PC-9 (cell line): ENCODE results near the gene PLEKHA6. TPM values are rescaled to one million over a fixed set of nuclear protein-coding genes. Genes with fewer than 3 reads are reported as not detected.

Experiments
- BruUV-seq: library from RNA; stranded (reverse); fragments of 400-500 nt; replicated peaks from 2 replicates; lab custom pipeline; 2021; lab: Mats Ljungman, UMichigan
- CTCF ChIA-PET: fragments of 300-600 bp; sonication (Branson Sonifier 250); formaldehyde crosslinking; loops from one replicate; lab custom pipeline; 2022; ENCODE audit warnings: antibody characterized with exemption; lab: Charles Lee
- POLR2A ChIA-PET: fragments of 300-600 bp; sonication (Branson Sonifier 250); formaldehyde crosslinking; loops from one replicate; lab custom pipeline; 2022; ENCODE audit warnings: antibody characterized with exemption; ENCODE audit not compliant: unreplicated experiment; lab: Charles Lee
- DNase-seq, 2 experiments: peaks; one replicate each; pipeline versions ENCODE4 v3.0.0 to v3.0.0-alpha.2; 2015 to 2022; ENCODE audit warnings: mixed read lengths in 1 of 2
- H2AFZ ChIP-seq: fragments of 200-600 bp; sonication (generic); 2 replicates; pipeline ENCODE4 v1.8.1; 2017; ENCODE audit warnings: antibody characterized with exemption
- H3F3A ChIP-seq: fragments of 200-600 bp; sonication (generic); 2 replicates; pipeline ENCODE4 v1.8.1; 2017; ENCODE audit warnings: antibody characterized with exemption, mild to moderate bottlenecking, low read depth; ENCODE audit not compliant: insufficient read depth
- H3K27ac ChIP-seq: fragments of 200-600 bp; sonication (generic); 2 replicates; pipeline ENCODE4 v1.6.1; 2016; ENCODE audit warnings: mixed run types
- H3K27me3 ChIP-seq: fragments of 200-600 bp; sonication (generic); 2 replicates; pipeline ENCODE4 v1.6.1; 2016; ENCODE audit warnings: low read depth, mixed run types; ENCODE audit not compliant: insufficient read depth
- H3K36me3 ChIP-seq: fragments of 200-600 bp; sonication (generic); 2 replicates; pipeline ENCODE4 v1.6.1; 2016; ENCODE audit warnings: low read depth, mixed run types
- H3K4me1 ChIP-seq: fragments of 200-600 bp; sonication (generic); replicated peaks from 2 replicates; pipeline ENCODE4 v1.6.1; 2016; ENCODE audit warnings: mixed run types; ENCODE audit not compliant: insufficient read depth
- H3K4me2 ChIP-seq: fragments of 200-600 bp; sonication (generic); 2 replicates; pipeline ENCODE4 v1.6.1; 2017; ENCODE audit warnings: mixed run types
- H3K4me3 ChIP-seq: fragments of 200-600 bp; sonication (generic); 2 replicates; pipeline ENCODE4 v1.6.1; 2016; ENCODE audit warnings: mixed run types
- H3K79me2 ChIP-seq: fragments of 200-600 bp; sonication (generic); 2 replicates; pipeline ENCODE4 v1.6.1; 2017; ENCODE audit warnings: low read depth, mixed run types
- H3K9me2 ChIP-seq: fragments of 200-600 bp; sonication (generic); 2 replicates; pipeline ENCODE4 v1.8.1; 2017; ENCODE audit warnings: mild to moderate bottlenecking; ENCODE audit not compliant: insufficient read depth
- H3K9me3 ChIP-seq: fragments of 200-600 bp; sonication (generic); 2 replicates; pipeline ENCODE4 v1.8.1; 2016; ENCODE audit warnings: low read depth; ENCODE audit not compliant: insufficient read depth
- H4K20me1 ChIP-seq: fragments of 200-600 bp; sonication (generic); 2 replicates; pipeline ENCODE4 v1.8.1; 2017; ENCODE audit not compliant: insufficient read depth
- CTCF ChIP-seq: fragments of 200-600 bp; sonication (generic); conservative IDR thresholded peaks from 2 replicates; pipeline ENCODE4 v1.6.1; 2017; ENCODE audit warnings: mixed run types, antibody characterized with exemption, mild to moderate bottlenecking, moderate library complexity
- EZH2 ChIP-seq: fragments of 200-600 bp; sonication (generic); IDR thresholded peaks from 2 replicates; pipeline ENCODE4 v1.8.0; 2017; ENCODE audit warnings: antibody characterized with exemption, low read depth
- intact Hi-C: fragments of 100-400 bp; cut with micrococcal nuclease; formaldehyde crosslinking; loops from one replicate; pipeline ENCODE4 v1.10.0; 2022; ENCODE audit not compliant: unreplicated experiment
- total RNA-seq: library from RNA; stranded (reverse); gene quantifications from 2 replicates; pipeline ENCODE4 v1.2.3, GENCODE V29; 2021

The PLEKHA6 gene
- total RNA-seq, 1 experiment from 2014 or later = 52.0 TPM

DNA sequence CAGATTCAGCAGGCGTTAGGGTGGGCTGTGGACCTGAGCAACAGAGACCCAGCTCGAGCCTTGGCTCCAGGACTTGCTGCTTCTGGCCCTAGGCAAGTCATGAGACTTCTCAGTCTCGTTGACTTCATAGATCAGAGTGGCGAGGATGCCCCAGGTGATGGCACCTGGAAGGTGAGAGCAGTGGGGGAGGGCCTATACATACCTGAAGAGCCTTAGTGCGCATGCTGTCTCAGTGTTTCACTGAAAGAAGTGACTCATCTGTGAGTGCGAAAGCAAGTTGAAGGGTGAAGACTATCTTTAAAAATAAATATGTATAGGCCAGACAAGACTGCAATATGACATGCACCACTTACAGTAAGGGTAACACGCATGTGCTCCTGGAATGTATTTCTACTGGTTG is 10.1 kb downstream of the PLEKHA6 start:
- Histone ChIP-seq H3K4me2 (no peak overlapping the region), H3K9me3 (no peaks in the 10 kb centered on the region), H3K36me3 (no peaks in the 10 kb centered on the region), H3K4me1 (peaks cover 11% of the 10 kb centered on the region; the same call in 1 of the 2 replicates), H3F3A (peaks cover 9% of the 10 kb centered on the region; the same call in 1 of the 2 replicates), H2AFZ (no peak overlapping the region), H3K9me2 (no peaks in the 10 kb centered on the region), H4K20me1 (no peaks in the 10 kb centered on the region), H3K79me2 (peaks cover 37% of the 10 kb centered on the region), H3K27me3 (no peaks in the 10 kb centered on the region), H3K27ac (no peak overlapping the region), H3K4me3 (no peak overlapping the region)
- DNase-seq = no peak
- TF ChIP-seq EZH2 (no peak), CTCF (no peak)
- intact Hi-C loops = no loop called here
- BruUV-seq = no TSS peak
- POLR2A ChIA-PET = no interaction called here
- CTCF ChIA-PET = interaction anchor here (0.6 kb wide), 1 partner anchor 446 kb away, joined by 5 read pairs; no protein-coding TSS in a partner anchor

GRCh38 chr1:204348722-204349121 is 11.0 kb downstream of the PLEKHA6 start:
- no peaks in the 10 kb centered on the region for H4K20me1 ChIP-seq
- no peak overlapping the region for H3K4me3 ChIP-seq
- POLR2A ChIA-PET = no interaction called here
- CTCF ChIA-PET = no interaction called here
- BruUV-seq = no TSS peak
- intact Hi-C loops = no loop called here
- TF ChIP-seq CTCF (no peak), EZH2 (no peak)
- peaks cover 9% of the 10 kb centered on the region; the same call in 1 of the 2 replicates for H3F3A ChIP-seq
- H3K79me2 ChIP-seq = peaks cover 31% of the 10 kb centered on the region
- no peaks in the 10 kb centered on the region for H3K27me3 ChIP-seq
- H2AFZ ChIP-seq = no peak overlapping the region
- DNase-seq = no peak
- no peak overlapping the region for H3K27ac ChIP-seq
- no peak overlapping the region for H3K4me2 ChIP-seq
- peaks cover 11% of the 10 kb centered on the region; the same call in 1 of the 2 replicates for H3K4me1 ChIP-seq
- H3K9me3 ChIP-seq = no peaks in the 10 kb centered on the region
- H3K36me3 ChIP-seq = no peaks in the 10 kb centered on the region
- no peaks in the 10 kb centered on the region for H3K9me2 ChIP-seq

GRCh38 chr1:204348242-204348641 is 11.5 kb downstream of the PLEKHA6 start:
- TF ChIP-seq EZH2 = no peak
- TF ChIP-seq CTCF = no peak
- H3K9me2 ChIP-seq = no peaks in the 10 kb centered on the region
- H2AFZ ChIP-seq = no peak overlapping the region
- H3K4me2 ChIP-seq = no peak overlapping the region
- POLR2A ChIA-PET = no interaction called here
- no peak overlapping the region for H3K27ac ChIP-seq
- CTCF ChIA-PET = no interaction called here
- no peak overlapping the region for H3K4me3 ChIP-seq
- no peaks in the 10 kb centered on the region for H3K9me3 ChIP-seq
- peaks cover 11% of the 10 kb centered on the region; the same call in 1 of the 2 replicates for H3K4me1 ChIP-seq
- no peak for DNase-seq
- H3K79me2 ChIP-seq = peaks cover 33% of the 10 kb centered on the region
- intact Hi-C loops = no loop called here
- no peaks in the 10 kb centered on the region for H3K36me3 ChIP-seq
- peaks cover 9% of the 10 kb centered on the region; the same call in 1 of the 2 replicates for H3F3A ChIP-seq
- H4K20me1 ChIP-seq = no peaks in the 10 kb centered on the region
- no peaks in the 10 kb centered on the region for H3K27me3 ChIP-seq
- BruUV-seq = no TSS peak
